Pulmonary artery endothelial cell (primary cell): Measurements from ENCODE around the gene AVPR2. TPM values are rescaled to one million over a fixed set of nuclear protein-coding genes. Genes with fewer than 3 reads are reported as not detected.

Experiments
- DNase-seq: peaks from one replicate; pipeline ENCODE4 v3.0.0-alpha.2; 2011; ENCODE audit warnings: low read depth, low spot score
- total RNA-seq: library from RNA; depleted of rRNA; stranded (reverse); fragments of >200 nt; gene quantifications from 2 replicates; pipeline ENCODE4 v1.2.3, GENCODE V29; 2014

Gene AVPR2
- total RNA-seq, 1 donor from 2014 or later = not detected

DNA sequence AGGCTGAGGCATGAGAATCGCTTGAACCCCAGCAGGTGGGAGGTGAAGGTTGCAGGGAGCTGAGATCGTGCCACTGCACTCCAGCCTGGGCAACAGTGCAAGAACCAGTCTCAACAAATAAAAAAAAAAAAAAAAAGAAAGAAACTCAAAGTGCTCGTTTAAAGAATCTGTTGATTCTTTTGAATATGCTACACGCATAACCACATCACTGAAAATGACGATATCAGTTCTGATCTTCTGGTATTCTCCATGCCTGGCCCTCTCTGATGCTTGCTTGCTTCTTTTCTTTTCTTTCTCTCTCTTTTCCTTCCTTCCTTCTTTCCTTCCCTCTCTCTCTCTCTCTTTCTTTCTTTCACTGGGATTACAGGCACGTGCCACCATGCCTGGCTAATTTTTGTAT lies 7.3 kb downstream of the AVPR2 start:
- DNase-seq = no peak

DNA sequence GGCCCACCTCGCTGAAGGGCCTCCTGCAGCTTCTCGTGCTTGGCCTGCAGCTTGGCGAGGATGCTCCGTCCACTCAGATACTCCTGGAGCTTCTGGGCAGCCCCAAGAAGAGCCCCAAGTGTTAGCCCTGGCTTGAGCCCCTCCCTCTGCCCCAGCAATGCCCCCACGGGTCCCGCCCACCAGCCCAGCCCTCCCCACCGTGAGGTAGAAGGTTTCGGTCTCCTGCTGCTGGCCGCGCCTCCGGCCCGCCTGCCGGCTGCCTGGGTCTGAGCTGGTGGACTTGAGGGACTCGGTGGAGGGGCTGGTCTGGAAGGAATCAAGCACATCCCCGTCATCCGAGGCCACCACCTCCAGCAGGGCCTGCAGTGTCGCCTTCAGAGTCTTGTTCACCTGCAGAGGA lies 8.7 kb downstream of the AVPR2 start:
- DNase-seq = no peak

DNA sequence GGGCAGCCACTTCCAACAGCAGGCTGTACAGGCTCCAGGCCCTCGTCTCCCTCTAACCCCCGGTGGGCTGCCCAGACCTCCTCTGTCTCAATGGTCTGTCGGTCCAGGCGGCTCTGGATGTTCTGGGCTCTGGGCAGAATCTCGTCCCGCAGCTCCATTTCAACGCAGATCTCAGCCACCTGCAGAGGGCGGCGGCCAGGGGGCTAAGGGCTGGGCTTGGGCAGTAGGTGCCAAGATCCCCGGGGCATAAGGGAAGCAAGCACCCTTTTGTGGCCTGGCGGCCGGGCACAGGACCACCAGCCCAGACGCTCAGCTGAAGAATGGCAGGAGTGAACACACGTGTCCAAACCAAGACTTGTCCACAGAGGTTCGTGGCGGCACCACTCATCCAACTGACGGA lies 9.2 kb downstream of the AVPR2 start:
- DNase-seq = no peak

DNA sequence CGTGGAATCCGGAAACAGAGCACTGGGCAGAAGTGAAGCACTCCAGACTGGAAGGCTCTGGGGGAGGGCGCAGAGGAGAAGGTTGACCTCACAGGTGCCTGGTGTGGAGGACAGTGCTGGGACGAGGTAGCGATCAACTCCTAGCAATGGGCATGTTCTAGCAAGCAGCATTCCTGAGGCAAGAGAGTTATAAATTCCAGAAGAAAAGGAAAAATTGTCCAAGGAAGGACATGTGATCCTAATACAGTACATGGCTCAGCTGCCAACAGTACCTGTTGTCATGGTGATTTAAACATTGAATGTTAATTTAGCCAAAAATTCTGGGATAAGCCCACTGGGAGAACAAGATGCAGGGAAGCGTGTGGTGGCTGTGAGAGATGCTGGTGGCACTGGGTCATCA lies 13.4 kb downstream of the AVPR2 start:
- no peak for DNase-seq

DNA sequence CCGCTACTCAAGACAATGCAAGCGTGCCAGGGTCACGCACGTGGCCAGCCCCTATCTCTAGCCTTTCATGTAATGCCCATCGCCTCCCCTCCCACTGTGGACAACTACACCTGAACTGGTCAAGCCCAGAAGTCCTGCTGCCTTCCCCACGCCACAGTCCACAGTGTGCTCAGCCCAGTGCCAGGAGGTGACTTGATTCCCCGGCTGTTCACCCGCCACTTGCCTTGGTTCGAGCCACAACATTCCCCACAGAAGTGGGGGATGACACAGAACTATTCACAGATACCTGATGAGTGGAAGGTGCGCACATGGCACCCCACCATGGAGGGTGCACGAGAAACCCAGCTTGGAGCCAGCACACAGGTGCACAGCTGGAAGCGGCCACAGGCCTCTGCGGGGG lies 14.8 kb downstream of the AVPR2 start:
- DNase-seq = no peak

DNA sequence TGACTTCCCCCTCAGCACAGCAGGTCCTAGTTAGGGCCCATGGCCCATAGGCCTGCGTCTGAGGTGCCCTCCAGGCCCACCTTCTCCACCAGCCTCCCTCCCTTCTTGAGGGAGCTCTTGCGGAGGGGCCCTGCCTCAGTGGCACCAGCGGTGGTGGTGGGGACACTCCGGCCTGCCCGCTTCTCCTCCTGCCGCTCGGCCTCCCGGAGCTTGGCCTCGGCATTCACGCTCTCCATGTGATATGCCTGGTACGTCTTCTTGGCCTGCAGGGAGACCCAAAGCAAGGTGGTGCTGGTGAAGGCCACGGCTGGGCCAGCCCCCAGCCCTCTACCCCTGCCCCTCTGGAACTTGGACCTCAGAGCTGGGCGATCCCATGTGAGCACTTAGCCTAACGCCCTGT lies 16.1 kb downstream of the AVPR2 start:
- DNase-seq = no peak

DNA sequence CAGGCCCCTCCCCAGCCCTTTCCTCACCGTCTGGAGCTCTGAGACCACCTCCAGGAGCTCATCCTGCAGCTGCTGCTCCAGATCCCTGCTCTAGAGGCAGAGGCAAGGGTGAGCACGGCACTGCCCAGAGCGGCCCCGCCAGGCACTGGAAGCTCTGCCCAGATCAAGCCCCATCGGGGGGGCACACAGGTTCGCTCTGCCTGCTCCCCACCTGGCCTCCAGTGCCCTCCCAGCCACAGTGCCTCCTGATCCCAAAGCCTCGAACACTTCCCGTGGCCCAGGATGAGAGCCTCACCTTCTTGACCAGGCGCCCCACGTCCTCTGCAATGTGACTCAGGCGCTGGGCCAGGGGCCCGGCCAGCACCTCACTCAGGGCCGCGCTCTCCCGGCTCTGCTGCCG lies 16.6 kb downstream of the AVPR2 start:
- DNase-seq = no peak

DNA sequence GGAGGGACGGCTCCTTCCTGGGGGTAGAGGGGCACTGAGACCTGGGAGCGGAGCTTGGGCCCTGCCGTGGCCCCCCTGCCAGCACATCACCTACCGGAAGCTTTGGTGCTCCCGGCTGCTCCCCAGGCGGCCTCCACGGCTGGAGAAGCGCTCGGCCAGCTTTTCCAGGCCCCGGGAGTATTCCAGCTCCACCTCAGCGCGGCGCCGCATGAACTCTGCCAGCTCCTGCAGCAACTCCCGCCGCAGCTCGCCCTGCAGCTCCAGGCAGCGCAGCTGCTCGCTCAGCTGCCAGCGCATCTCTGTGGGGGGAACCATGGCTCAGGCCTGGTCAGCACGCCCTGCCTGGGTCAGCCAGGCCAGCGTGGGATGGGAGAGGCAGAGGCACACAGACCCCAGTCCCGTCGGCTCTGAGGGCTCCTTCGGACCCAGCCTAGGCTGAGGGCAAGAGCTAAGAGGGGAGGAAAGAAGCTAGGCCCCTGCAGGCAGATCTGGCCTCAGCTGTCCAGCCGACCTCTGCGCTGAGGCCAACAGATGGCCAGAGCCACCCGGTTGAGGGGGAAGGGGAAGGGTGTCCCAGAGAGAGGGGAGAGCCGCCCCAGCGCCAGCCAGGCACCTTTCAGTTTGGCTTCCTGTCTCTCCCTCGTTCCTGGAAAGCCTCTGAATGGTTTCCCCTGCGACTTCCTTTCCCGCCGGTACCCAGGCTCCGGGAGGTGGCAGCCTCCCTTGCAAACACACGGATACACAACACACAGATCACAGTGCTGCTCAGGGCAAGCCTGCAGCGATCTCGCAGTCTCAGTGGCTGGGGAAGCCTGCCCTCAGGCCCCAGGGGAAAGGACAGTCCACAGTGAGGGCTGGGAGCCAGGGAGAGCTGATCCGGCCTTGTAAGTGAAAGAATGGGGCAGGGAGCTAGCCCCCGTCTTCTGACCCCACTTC lies 17.3 kb downstream of the AVPR2 start:
- no peak for DNase-seq

DNA sequence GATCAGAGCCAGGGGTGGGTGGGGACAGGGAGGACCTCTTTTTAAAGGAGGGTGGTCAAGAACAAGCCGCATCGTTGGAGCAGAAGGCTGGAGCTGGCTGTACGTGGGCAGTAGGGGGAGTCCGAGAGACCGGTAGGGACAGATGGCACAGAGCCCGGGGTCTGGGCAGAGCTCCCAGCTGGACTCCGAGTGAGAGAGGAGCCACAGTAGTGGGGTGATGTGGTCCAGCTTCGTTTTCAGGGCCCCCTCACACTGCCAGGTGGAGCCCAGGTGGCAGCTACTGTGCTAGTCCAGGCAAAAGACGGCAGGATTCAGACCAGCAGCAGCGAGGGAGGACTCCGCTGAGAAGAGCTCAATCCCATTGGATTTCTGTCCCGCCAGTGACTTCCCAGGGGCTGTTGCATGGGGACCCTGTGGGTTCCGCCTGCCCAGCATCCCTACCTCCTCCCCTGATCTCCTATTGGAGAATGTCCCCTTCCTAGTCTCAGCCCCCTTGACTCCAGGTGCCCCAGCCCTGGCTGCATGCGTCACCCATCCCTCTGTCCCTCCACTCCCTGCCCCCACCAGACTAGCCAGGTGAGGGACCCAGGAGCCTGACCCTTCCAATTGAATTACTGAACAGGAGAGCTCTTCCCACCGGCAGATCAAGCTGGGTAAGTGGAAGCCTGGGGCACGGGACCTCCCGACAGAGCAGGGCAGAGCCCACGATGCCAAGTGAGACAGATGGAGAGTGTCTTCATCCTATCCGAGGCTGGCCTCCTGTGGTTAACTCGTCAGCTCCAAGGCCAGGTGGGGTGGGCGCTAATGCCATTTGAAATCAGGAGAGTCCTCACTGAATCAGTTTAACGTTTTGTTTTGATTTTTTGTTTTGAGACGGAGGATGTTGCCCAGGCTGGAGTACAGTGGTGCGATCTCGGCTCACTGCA lies 18.7 kb downstream of the AVPR2 start:
- DNase-seq = no peak

DNA sequence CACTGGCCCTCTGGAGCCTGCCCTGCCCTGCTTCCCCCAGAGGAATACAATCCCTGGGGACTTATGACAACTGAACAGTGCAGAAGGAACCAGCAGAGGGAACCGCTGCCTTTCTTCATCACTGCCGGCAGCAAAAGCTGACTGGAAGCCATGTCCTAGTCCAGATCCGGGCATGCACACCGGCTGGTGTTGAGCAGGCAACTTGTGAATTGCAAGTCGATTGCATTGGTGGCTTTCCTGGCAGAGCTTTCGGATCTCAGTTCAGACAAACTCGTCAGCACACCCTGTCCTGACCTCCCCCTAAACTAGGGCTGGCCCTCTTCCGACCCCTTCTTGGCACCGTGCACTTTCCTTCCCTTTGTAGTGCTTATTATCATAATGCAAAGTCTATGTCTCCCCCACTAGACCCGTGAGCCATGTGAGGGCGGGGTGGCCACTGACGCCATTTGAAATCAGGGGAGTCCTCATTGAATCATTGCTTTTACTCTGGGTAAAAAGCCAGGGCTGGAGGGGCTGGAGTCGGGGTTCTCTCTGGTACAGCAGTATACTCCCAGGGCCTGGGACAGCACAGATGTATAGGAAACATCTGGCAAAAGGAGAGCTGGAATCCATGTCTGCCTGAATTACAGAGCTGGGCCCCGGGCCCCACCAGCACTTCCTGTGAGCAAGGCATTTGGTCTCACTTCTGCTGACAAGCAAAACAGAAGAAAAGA lies 19.8 kb downstream of the AVPR2 start:
- DNase-seq = no peak

DNA sequence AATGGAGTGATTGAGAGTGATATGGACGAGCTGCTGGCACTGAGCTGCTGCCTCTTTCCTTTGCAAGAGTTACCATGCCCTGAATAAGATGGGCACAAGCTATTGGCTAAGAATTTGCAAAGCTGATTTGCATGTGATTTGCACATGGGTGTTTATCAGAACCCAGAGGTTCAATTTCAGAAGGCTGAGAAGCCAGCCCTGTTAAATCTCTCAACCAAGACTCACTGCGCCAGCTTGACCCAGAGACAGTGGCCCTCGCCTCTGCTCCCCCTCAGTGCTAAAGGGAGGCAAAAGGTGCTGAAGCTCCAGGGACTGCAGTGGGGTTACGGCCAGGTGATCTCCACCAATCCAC lies 20.9 kb downstream of the AVPR2 start:
- DNase-seq = no peak

DNA sequence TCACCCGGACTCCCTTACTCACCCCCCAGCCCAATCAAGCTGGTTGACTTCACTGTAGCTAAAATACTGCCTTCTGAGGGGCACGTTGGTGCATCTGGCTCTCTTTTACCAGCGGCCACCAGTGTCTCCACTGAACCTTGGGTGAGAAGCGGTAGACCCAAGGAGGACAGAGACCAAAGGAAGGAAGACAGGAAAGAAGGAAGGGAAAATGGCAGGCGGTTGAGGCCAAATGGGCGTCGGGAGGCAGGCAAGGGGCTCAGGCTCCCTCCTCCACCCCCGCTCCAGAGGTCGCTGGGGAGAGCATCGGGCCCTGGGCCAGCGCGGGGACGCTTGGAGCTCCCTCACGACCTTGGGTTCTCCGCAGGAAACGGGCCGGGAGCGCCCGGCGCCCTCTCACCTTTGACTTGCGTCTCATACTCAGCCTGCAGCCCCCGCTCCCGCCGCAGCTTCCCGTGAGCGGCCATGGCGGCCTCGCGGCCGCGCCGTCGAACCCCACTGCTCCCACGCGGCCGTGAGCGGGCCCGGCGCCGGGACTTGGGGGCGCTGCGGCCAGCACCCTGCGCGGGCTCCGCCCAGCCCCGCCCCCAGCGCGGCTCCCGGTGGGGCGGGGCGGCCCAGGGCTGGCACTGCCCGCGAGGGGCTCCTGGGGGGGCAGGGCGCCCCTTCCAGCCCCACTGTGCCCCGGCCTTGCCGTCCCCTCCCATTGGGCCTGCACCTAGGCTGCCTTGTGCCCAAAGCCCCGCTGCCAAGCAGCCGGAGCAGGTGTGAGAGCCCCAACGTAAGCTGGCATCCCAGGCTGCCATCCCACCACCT lies 21.5 kb downstream of the AVPR2 start, which contains the start of gene ARHGAP4:
Gene ARHGAP4 (minus strand): TSS at position 526 of the 813 bp plus-strand sequence. CDS start 62 bp downstream, at position 464.
- no peak for DNase-seq

DNA sequence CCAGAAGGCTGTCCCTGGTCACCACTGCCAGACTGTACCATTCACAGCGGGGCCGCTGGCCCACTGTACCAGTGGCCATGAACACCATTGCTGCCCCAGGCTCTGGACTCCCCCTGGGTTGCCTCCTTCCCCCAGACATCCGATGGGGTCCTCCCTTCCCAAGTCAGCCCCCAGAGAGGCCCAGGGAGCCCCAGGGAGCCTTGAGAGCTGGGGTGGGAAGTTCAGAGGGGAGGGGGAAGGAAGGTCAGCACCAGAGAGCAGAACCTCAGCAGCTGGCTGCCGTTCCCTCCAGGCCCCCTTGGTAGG lies 22.0 kb downstream of the AVPR2 start:
- no peak for DNase-seq

DNA sequence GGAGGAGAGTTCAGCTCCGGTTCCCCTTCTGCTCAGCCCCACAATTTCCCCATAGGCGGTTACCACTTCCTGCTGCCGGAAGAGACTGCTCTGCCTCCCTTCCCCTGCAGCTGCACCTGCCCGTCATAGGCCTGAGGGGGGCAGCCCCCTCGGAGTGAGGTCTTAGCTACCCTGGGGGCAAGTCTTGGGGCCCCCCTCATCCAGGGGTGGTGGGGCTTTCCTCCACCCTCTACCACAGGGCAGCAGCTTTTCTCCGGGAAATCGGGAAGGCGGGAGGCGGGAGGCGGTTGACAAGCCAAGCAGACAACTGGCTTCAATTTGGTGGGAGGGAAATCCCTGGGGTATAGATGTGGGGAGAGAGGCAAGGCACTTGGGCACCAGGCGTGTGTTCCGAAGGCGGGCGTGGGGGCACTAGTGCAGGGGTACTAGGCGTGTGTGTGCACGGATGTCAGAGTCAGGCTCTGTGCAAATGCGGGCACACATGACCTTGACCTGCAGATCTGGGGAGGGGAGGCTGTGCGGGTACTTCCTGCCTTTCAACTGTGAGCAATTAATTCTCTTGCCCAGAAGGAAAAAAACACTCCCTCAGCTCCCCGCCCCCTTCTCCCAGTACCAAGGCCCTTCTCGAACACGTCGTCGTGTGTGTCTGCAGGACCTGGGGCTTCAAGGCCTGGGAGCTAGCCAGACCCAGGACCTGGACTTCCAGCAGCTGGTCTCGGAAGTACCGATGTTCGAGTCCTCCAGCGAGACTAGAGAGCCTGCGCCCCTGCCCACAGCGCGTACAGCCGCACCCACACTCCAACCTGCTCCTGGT lies 22.6 kb downstream of the AVPR2 start:
- DNase-seq = no peak

DNA sequence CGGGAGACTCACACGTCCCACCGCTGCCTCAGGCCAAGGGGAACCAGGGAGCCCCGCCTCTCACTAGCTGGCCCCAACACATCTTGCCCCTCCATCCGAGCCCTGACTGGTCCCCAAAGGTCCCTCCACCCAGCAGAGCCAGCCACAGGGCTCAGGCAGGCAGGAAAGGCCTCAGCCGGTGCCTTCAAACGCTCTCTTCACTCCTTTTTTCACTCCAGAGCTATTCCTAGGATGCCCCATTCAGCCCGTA lies 23.1 kb downstream of the AVPR2 start:
- no peak for DNase-seq

DNA sequence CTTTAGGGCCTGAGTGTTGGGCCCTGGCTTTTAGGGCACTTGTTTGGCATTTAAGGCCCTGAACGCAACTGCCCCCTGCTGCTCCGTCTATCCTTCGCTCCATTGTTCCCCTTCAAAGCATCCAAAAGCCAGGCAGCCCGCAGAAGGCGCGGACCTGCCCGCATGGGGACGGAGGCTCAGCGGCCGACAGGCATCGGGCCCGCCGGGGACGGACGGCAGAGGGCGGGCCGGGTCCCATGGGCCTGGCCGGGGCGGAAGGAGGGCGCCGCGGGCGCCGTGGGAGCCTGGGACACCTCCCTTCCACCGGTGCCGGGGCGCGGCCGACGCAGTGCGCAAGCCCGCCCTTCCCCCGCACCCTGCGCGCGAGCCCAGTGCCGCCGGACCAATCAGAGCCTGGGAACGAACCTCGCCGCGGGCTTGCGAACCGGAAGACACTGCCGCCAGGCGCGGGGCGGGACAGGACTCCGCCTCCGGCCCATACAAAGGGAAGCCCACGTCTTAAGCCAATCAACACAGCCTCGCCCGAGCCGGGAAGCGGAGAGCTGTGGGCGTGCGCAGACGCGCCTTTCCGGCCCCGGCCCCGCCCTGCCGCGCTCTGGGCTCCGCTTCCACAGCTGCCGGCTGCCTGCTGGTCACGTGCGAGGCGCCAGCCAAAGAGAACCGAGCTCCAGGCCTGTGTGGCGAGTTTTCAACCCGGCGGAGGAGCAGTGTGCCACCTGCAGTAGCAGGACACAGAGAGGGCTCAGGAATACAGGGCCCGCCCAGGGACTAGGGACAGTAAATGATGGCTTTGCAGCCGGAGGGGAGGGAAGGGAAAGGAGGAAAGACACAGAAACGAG lies 23.7 kb downstream of the AVPR2 start:
- peak; percentile 95 for DNase-seq

DNA sequence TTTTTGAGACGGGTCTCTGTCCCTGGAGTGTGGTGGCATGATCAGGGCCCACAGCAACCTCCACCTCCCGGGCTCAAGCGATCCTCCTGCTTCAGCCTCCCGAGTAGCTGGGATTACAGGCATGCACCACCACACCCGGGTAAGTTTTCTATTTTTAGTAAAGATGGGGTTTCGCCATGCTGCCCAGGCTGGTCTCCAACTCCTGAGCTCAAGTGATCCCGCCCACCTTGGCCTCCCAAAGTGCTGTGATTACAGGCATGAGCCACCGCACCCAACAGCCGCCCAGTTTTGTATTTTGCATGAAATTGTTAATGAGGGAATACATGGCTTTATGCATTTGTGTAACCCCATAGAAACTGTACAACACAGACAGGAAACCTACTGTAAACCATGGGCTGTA lies 24.4 kb downstream of the AVPR2 start:
- DNase-seq = no peak

DNA sequence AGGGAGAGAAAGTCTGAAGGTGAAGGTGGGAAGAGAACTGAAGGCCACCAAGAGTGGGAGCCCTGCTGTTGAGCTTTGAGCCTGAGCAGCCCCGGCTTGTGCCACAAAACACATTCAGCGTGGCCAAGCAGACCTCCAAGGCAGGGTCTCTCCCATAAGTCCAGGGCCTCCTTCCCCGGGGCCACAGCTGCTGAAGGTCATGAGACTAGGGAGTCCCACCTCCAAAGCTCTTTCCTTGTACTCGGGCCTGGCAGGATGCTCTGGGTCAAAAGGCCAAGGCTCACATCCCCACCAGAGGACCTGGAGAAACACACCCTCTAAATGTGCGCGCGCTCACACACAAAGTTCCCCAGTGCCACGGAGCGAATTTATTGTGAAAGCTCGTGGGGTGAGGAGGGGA lies 25.1 kb downstream of the AVPR2 start:
- no peak for DNase-seq
